ENCODE data around the gene DNAAF2. TPM values are rescaled to one million over a fixed set of nuclear protein-coding genes. Genes with fewer than 3 reads are reported as not detected.

DNAAF2 gene
- total and polyA plus RNA-seq, 2 of the 8 experiments (the other 6 are each of a cell fraction or from before 2014, with no cell fraction given): 12.2 to 30.0 TPM

DNA sequence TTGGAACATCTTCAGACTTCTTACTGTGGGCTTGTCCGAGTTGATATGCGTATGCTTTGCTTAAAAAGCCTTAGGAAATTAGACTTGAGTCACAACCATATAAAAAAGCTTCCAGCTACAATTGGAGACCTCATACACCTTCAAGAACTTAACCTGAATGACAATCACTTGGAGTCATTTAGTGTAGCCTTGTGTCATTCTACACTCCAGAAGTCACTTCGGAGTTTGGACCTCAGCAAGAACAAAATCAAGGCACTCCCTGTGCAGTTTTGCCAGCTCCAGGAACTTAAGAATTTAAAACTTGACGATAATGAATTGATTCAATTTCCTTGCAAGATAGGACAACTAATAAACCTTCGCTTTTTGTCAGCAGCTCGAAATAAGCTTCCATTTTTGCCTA lies 27.5 kb downstream of the DNAAF2 start:
- H2BK120ac ChIP-seq (replicated peaks; ENCODE audit: low read depth, low read length): no peak overlapping the region
- no peak overlapping the region for H3K4ac ChIP-seq (replicated peaks; ENCODE audit: insufficient read length, low read depth, low read length)
- H3K9ac ChIP-seq (replicated peaks in 1 of 4; ENCODE audit: extremely low read depth in 1 of 4, low read depth in 3 of 4, low read length in 3 of 4): no peak overlapping the region
- no peak overlapping the region for H3K27ac ChIP-seq (ENCODE audit: low read depth, low read length)
- no peak overlapping the region for H2AFZ ChIP-seq (ENCODE audit: low read length)
- DNase-seq (ENCODE audit: low read depth in 1 of 2, low spot score in 2 of 2): no peak
- H2BK20ac ChIP-seq (ENCODE audit: low read length): no peak overlapping the region
- no peak overlapping the region for H4K8ac ChIP-seq (ENCODE audit: extremely low read depth, insufficient read depth, low read length)
- no peak overlapping the region for H3K18ac ChIP-seq (ENCODE audit: extremely low read depth, low read length)
- H3K27me3 ChIP-seq (replicated peaks in 1 of 4; ENCODE audit: control insufficient read depth in 3 of 4, extremely low read depth in 1 of 4, insufficient read depth in 3 of 4, low read length in 3 of 4): no peaks in the 10 kb centered on the region
- H3K23me2 ChIP-seq (ENCODE audit: low read depth, low read length): no peaks in the 10 kb centered on the region
- no peaks in the 10 kb centered on the region for H3K79me1 ChIP-seq (ENCODE audit: low read depth, low read length)
- peaks cover 0 to 28% (median 7%) of the 10 kb centered on the region in 4 experiments; a peak in 4 of 8 replicates for H3K36me3 ChIP-seq (ENCODE audit: control insufficient read depth in 2 of 4, insufficient read depth in 4 of 4, low read length in 3 of 4)
- H4K91ac ChIP-seq (replicated peaks; ENCODE audit: insufficient read length, low read length): no peak overlapping the region
- H3K23ac ChIP-seq (ENCODE audit: insufficient read length): no peak overlapping the region
- no peak overlapping the region for H3K14ac ChIP-seq (ENCODE audit: insufficient read length)
- no peaks in the 10 kb centered on the region; a peak in 1 of 4 replicates for H3K79me2 ChIP-seq (ENCODE audit: control insufficient read depth in 1 of 2, insufficient read depth in 2 of 2, low read length in 2 of 2)
- H3K4me2 ChIP-seq (ENCODE audit: insufficient read depth in 1 of 2, low read depth in 2 of 2, low read length in 2 of 2): no peak overlapping the region
- H3K4me3 ChIP-seq (ENCODE audit: extremely low read depth in 1 of 4, insufficient read depth in 2 of 4, low read depth in 3 of 4, low read length in 4 of 4): no peak overlapping the region
- WGBS, 2 experiments (ENCODE audit: extremely low coverage in 1 of 2, insufficient coverage in 1 of 2, insufficient read length in 1 of 2, insufficient replicate concordance in 2 of 2, low coverage in 1 of 2, low lambda C conversion rate in 2 of 2, missing lambda C conversion rate in 1 of 2): 82% methylated on average over 6 of the region's 6 CpGs; no CpG with 5 or more reads in 1 of the 2 experiments
- H4K5ac ChIP-seq (ENCODE audit: insufficient read length, low read depth, low read length): no peak overlapping the region
- no peak overlapping the region for H2BK12ac ChIP-seq (ENCODE audit: low read depth, low read length)
- ChIA-PET POLR2A (ENCODE audit: partially characterized antibody) (interaction anchor here (0.6 to 2.5 kb wide), 5 partner anchors 8 to 173 kb away, joined by 3 to 9 read pairs (median 3); partner anchors contain the start of genes LRR1, MGAT2 and RPL36AL), CTCF (ENCODE audit: partially characterized antibody) (no interaction called here)
- no peak overlapping the region for H2BK5ac ChIP-seq (ENCODE audit: low read depth, low read length)
- H3K4me1 ChIP-seq (replicated peaks in 1 of 4; ENCODE audit: control insufficient read depth in 3 of 4, insufficient read depth in 4 of 4, low read length in 3 of 4): no peaks in the 10 kb centered on the region
- H2BK15ac ChIP-seq (ENCODE audit: low read length): no peak overlapping the region
- H2AK5ac ChIP-seq (ENCODE audit: low read depth, low read length): no peak overlapping the region
- H3K9me3 ChIP-seq (ENCODE audit: insufficient read depth in 2 of 2, low read depth in 1 of 2, low read length in 1 of 2): no peaks in the 10 kb centered on the region
- peaks cover 0 to 2% of the 10 kb centered on the region in 2 experiments for H4K20me1 ChIP-seq (replicated peaks in 1 of 2; ENCODE audit: control insufficient read depth in 1 of 2, insufficient read depth in 2 of 2, low read length in 2 of 2)
- no peak for FAIRE-seq
- H3K56ac ChIP-seq (replicated peaks; ENCODE audit: insufficient read length, low read depth, low read length): no peak overlapping the region
- TF ChIP-seq YY1 (IDR thresholded peaks at IDR 0.05; ENCODE audit: low read depth, low read length) (no peak), CTBP2 (IDR thresholded peaks at IDR 0.05; ENCODE audit: borderline replicate concordance, insufficient read depth, insufficient read length, low read length) (no peak), EZH2 (IDR thresholded peaks at IDR 0.05; ENCODE audit: low read depth, low read length, severe bottlenecking) (no peak), TAF1 (IDR thresholded peaks at IDR 0.05; ENCODE audit: low read depth, low read length) (no peak), KDM1A (IDR thresholded peaks at IDR 0.05; ENCODE audit: borderline replicate concordance, low read length) (no peak), HDAC2 (IDR thresholded peaks at IDR 0.05; ENCODE audit: borderline replicate concordance in 1 of 2, low read depth in 2 of 2, low read length in 2 of 2) (no peak), TBP (IDR thresholded peaks at IDR 0.05; ENCODE audit: low read depth, low read length) (no peak), HDAC6 (IDR thresholded peaks at IDR 0.05; ENCODE audit: low read depth, low read length) (no peak)
- TF ChIP-seq, protein P1, sequence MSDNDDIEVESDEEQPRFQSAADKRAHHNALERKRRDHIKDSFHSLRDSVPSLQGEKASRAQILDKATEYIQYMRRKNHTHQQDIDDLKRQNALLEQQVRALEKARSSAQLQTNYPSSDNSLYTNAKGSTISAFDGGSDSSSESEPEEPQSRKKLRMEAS (IDR thresholded peaks at IDR 0.05): no peak
- TF ChIP-seq, protein P2, sequence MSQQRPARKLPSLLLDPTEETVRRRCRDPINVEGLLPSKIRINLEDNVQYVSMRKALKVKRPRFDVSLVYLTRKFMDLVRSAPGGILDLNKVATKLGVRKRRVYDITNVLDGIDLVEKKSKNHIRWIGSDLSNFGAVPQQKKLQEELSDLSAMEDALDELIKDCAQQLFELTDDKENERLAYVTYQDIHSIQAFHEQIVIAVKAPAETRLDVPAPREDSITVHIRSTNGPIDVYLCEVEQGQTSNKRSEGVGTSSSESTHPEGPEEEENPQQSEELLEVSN (IDR thresholded peaks at IDR 0.05): no peak
- TF ChIP-seq, protein P3, sequence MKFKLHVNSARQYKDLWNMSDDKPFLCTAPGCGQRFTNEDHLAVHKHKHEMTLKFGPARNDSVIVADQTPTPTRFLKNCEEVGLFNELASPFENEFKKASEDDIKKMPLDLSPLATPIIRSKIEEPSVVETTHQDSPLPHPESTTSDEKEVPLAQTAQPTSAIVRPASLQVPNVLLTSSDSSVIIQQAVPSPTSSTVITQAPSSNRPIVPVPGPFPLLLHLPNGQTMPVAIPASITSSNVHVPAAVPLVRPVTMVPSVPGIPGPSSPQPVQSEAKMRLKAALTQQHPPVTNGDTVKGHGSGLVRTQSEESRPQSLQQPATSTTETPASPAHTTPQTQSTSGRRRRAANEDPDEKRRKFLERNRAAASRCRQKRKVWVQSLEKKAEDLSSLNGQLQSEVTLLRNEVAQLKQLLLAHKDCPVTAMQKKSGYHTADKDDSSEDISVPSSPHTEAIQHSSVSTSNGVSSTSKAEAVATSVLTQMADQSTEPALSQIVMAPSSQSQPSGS (IDR thresholded peaks at IDR 0.05; ENCODE audit: low read length): no peak

All from H1 (cell line).